Gastroesophageal sphincter (tissue), 4 donors: ENCODE measurements around the gene FBXL13. TPM values are rescaled to one million over a fixed set of nuclear protein-coding genes. Genes with fewer than 3 reads are reported as not detected.

Experiments
- ATAC-seq: fragments of 150-250 bp; one replicate; pipeline ENCODE4 v1.9.1; 2016; ENCODE audit warnings: mild to moderate bottlenecking, moderate library complexity
- H3K27ac ChIP-seq, 4 donors: fragments of 200-600 bp; sonication (generic) in 3 of 4; 1 replicate in 3 of 4; 2 replicates in 1 of 4; pipeline ENCODE4 v1.5.1; 2016 to 2019
- H3K27me3 ChIP-seq: fragments of 200-600 bp; sonication (generic); one replicate; pipeline ENCODE4 v1.5.1; 2019
- H3K36me3 ChIP-seq, 2 donors: fragments of 200-600 bp; sonication (generic); one replicate each; pipeline ENCODE4 v1.5.1; 2019; ENCODE audit warnings: control low read depth in 1 of 2
- H3K4me1 ChIP-seq, 3 donors: fragments of 200-600 bp; sonication (generic); 1 replicate in 2 of 3; 2 replicates in 1 of 3; pipeline ENCODE4 v1.5.1; 2016 to 2019; ENCODE audit warnings: control low read depth in 2 of 3
- H3K4me3 ChIP-seq, 2 donors: fragments of 200-600 bp; sonication (generic); one replicate each; pipeline ENCODE4 v1.5.1; 2019; ENCODE audit warnings: mild to moderate bottlenecking in 1 of 2, moderate library complexity in 1 of 2
- H3K9me3 ChIP-seq, 3 donors: fragments of 200-600 bp; sonication (generic); one replicate each; pipeline ENCODE4 v1.5.1; 2017 to 2019; ENCODE audit warnings: control low read depth in 2 of 3
- CTCF ChIP-seq, 4 experiments: fragments of 200-600 bp in 2 of 4; fragments of 450-650 bp in 2 of 4; sonication (generic) in 1 of 4; IDR thresholded peaks; one replicate each; pipeline ENCODE4 v1.5.1; 2017 to 2019; ENCODE audit warnings: antibody characterized with exemption in 4 of 4, mild to moderate bottlenecking in 2 of 4, moderate library complexity in 2 of 4
- EP300 ChIP-seq: sonication (generic); formaldehyde crosslinking; IDR thresholded peaks from one replicate; pipeline ENCODE4 v1.6.1; 2017; ENCODE audit warnings: antibody characterized with exemption, mild to moderate bottlenecking
- POLR2A ChIP-seq, 2 donors: fragments of 450-650 bp; IDR thresholded peaks; one replicate each; pipeline ENCODE4 v1.6.1; 2017; ENCODE audit warnings: antibody characterized with exemption in 2 of 2, mild to moderate bottlenecking in 2 of 2, moderate library complexity in 1 of 2
- POLR2AphosphoS5 ChIP-seq: sonication (generic); formaldehyde crosslinking; IDR thresholded peaks from one replicate; pipeline ENCODE4 v1.6.1; 2017; ENCODE audit warnings: antibody characterized with exemption
- WGBS, 2 donors: methylation state at CpG; one replicate each; pipeline ENCODE4 v1.1.5; 2018; ENCODE audit warnings: low coverage in 1 of 2; 5-methylcytosine and 5-hydroxymethylcytosine counted together
- total RNA-seq, 4 donors: library from RNA; depleted of rRNA; stranded (reverse); fragments of >200 nt; gene quantifications; one replicate each; pipeline ENCODE4 v1.1.0, GENCODE V29; 2016

The FBXL13 gene
- 1 to 10 TPM; 1.3 to 5.8 (median 3.2) TPM for total RNA-seq

GRCh38 chr7:103074519-103075336, at the start of gene FBXL13, which contains the start of gene ARMC10:
TSS of gene FBXL13 (minus strand) at chr7:103074796.
TSS of gene ARMC10 (plus strand) at chr7:103075140. CDS start at chr7:103075273, 133 bp downstream.
- TF ChIP-seq POLR2AphosphoS5, result peak; percentile 63
- TF ChIP-seq EP300, result no peak
- peak in 3 of 4 experiments; percentile 41 to 59 (median 43) for TF ChIP-seq CTCF (IDR thresholded peaks at IDR 0.05)
- peak; percentile 34 to 65 for TF ChIP-seq POLR2A (IDR thresholded peaks at IDR 0.05)
- H3K27ac ChIP-seq, result peak within 1 kb of the TSS; percentile 68 to 95 (median 90)
- no peaks in the 10 kb centered on the region for H3K36me3 ChIP-seq
- 0% methylated on average over 4 to 12 of the region's 83 CpGs for WGBS, 2 donors
- peaks cover 0 to 40% (median 10%) of the 10 kb centered on the region in 3 donors for H3K4me1 ChIP-seq
- peak within 1 kb of the TSS; percentile 54 to 79 for H3K4me3 ChIP-seq
- ATAC-seq, result peak; percentile 96
- no peaks in the 10 kb centered on the region for H3K9me3 ChIP-seq
- no peaks in the 10 kb centered on the region for H3K27me3 ChIP-seq

- peaks cover 0 to 61% of the 10 kb centered on the region in 2 donors for H3K36me3 ChIP-seq
- no peak overlapping the region for H3K4me3 ChIP-seq
- no peak overlapping the region for H3K27ac ChIP-seq
- 62 to 67% methylated on average over 3 of the region's 3 CpGs for WGBS, 2 donors
- ATAC-seq, result no peak
- TF ChIP-seq POLR2A (IDR thresholded peaks at IDR 0.05), result no peak
- TF ChIP-seq CTCF (IDR thresholded peaks at IDR 0.05), result no peak
- TF ChIP-seq EP300, result no peak
- TF ChIP-seq POLR2AphosphoS5, result no peak
- no peaks in the 10 kb centered on the region for H3K9me3 ChIP-seq
- H3K4me1 ChIP-seq, result peaks cover 0 to 9% (median 0%) of the 10 kb centered on the region in 3 donors
- H3K27me3 ChIP-seq, result no peaks in the 10 kb centered on the region
Observed at GRCh38 chr7:103123529-103123928, 48.9 kb upstream of the FBXL13 start.

DNA sequence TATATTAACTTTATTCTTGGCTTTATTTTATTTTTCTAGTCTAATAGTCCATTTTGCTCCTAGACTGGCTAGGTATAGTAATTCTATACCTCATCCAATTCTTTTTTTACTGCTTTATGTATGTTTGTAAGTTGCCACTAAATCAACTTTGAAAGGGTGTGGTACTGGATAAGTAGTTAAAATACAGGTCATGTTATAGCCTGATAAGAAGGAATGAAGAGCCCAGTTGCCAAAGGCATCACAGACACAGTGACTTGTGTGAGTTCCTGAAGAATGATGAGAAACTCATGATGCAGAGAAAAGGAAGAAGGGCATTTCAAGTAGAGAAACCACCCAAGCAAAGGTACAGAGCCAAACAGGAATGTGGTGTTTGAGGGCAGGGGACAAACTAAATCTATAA, 47.0 kb upstream of the FBXL13 start:
- H3K27me3 ChIP-seq, result no peaks in the 10 kb centered on the region
- ATAC-seq, result no peak
- H3K36me3 ChIP-seq, result peaks cover 0 to 47% of the 10 kb centered on the region in 2 donors
- no peak overlapping the region for H3K4me3 ChIP-seq
- H3K27ac ChIP-seq, result no peak overlapping the region
- H3K4me1 ChIP-seq, result peaks cover 0 to 9% (median 0%) of the 10 kb centered on the region in 3 donors
- TF ChIP-seq CTCF (IDR thresholded peaks at IDR 0.05) (no peak), POLR2AphosphoS5 (no peak), EP300 (no peak), POLR2A (IDR thresholded peaks at IDR 0.05) (no peak)
- no peaks in the 10 kb centered on the region for H3K9me3 ChIP-seq

- no peak for ATAC-seq
- H3K9me3 ChIP-seq, result no peaks in the 10 kb centered on the region
Observed at GRCh38 chr7:103120362-103120761, 45.8 kb upstream of the FBXL13 start.

More at GRCh38 chr7:103120362-103120761, 45.8 kb upstream of the FBXL13 start:
- Histone ChIP-seq H3K27me3 (no peaks in the 10 kb centered on the region), H3K4me3 (no peak overlapping the region), H3K4me1 (peaks cover 0 to 9% (median 0%) of the 10 kb centered on the region in 3 donors), H3K27ac (no peak overlapping the region), H3K36me3 (peaks cover 0 to 39% of the 10 kb centered on the region in 2 donors)
- 40 to 67% methylated on average over 1 of the region's 1 CpG for WGBS, 2 donors
- no peak for TF ChIP-seq POLR2AphosphoS5
- TF ChIP-seq POLR2A (IDR thresholded peaks at IDR 0.05), result no peak
- no peak for TF ChIP-seq EP300
- TF ChIP-seq CTCF (IDR thresholded peaks at IDR 0.05), result no peak
